ENCODE results near the gene CERS4. TPM values are rescaled to one million over a fixed set of nuclear protein-coding genes. Genes with fewer than 3 reads are reported as not detected.

Gene CERS4
- total and polyA plus RNA-seq, 2 experiments from 2014 or later: 82.6 to 86.0 TPM

- no peaks in the 10 kb centered on the region for H3K36me3 ChIP-seq (replicated peaks; ENCODE audit: insufficient read depth, low read depth)
- H3K79me2 ChIP-seq: no peaks in the 10 kb centered on the region
- H3K4me2 ChIP-seq: no peak overlapping the region
- no peak overlapping the region for H3K4me3 ChIP-seq
- H3K27ac ChIP-seq: no peak overlapping the region
- H4K20me1 ChIP-seq (ENCODE audit: insufficient read depth, poor library complexity, severe bottlenecking): no peaks in the 10 kb centered on the region
- no peak overlapping the region for H2AFZ ChIP-seq
- H3K9me2 ChIP-seq (replicated peaks; ENCODE audit: insufficient read depth): no peaks in the 10 kb centered on the region
- no peak for DNase-seq (ENCODE audit: low spot score)
- H3K4me1 ChIP-seq (ENCODE audit: insufficient read depth): no peaks in the 10 kb centered on the region
- H3K9me3 ChIP-seq (ENCODE audit: low read depth): no peaks in the 10 kb centered on the region
- H3K27me3 ChIP-seq: no peaks in the 10 kb centered on the region
- WGBS (ENCODE audit: low lambda C conversion rate, missing lambda C conversion rate): 95% methylated on average over 15 of the region's 15 CpGs
- TF ChIP-seq EZH2phosphoT487 (IDR thresholded peaks at IDR 0.05; ENCODE audit: low read depth, severe bottlenecking, unreplicated experiment) (no peak), EZH2 (IDR thresholded peaks at IDR 0.05; ENCODE audit: borderline replicate concordance) (no peak)
- TF ChIP-seq, protein P1, sequence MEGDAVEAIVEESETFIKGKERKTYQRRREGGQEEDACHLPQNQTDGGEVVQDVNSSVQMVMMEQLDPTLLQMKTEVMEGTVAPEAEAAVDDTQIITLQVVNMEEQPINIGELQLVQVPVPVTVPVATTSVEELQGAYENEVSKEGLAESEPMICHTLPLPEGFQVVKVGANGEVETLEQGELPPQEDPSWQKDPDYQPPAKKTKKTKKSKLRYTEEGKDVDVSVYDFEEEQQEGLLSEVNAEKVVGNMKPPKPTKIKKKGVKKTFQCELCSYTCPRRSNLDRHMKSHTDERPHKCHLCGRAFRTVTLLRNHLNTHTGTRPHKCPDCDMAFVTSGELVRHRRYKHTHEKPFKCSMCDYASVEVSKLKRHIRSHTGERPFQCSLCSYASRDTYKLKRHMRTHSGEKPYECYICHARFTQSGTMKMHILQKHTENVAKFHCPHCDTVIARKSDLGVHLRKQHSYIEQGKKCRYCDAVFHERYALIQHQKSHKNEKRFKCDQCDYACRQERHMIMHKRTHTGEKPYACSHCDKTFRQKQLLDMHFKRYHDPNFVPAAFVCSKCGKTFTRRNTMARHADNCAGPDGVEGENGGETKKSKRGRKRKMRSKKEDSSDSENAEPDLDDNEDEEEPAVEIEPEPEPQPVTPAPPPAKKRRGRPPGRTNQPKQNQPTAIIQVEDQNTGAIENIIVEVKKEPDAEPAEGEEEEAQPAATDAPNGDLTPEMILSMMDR (IDR thresholded peaks at IDR 0.05; ENCODE audit: poor library complexity): no peak
These were observed 47.3 kb downstream of the CERS4 start for GRCh38 chr19:8256276-8257051.

- no peak overlapping the region for H3K27ac ChIP-seq
- 95% methylated on average over 4 of the region's 5 CpGs for WGBS (ENCODE audit: low lambda C conversion rate, missing lambda C conversion rate)
- no peak overlapping the region for H3K4me3 ChIP-seq
- H3K4me2 ChIP-seq: no peak overlapping the region
- no peaks in the 10 kb centered on the region for H3K4me1 ChIP-seq (ENCODE audit: insufficient read depth)
- TF ChIP-seq, protein P1 (IDR thresholded peaks at IDR 0.05; ENCODE audit: poor library complexity): no peak
- no peak for TF ChIP-seq EZH2 (IDR thresholded peaks at IDR 0.05; ENCODE audit: borderline replicate concordance)
- no peak for TF ChIP-seq EZH2phosphoT487 (IDR thresholded peaks at IDR 0.05; ENCODE audit: low read depth, severe bottlenecking, unreplicated experiment)
- no peaks in the 10 kb centered on the region for H3K27me3 ChIP-seq
- no peaks in the 10 kb centered on the region for H3K9me2 ChIP-seq (replicated peaks; ENCODE audit: insufficient read depth)
- H3K36me3 ChIP-seq (replicated peaks; ENCODE audit: insufficient read depth, low read depth): no peaks in the 10 kb centered on the region
- no peaks in the 10 kb centered on the region for H3K79me2 ChIP-seq
- H3K9me3 ChIP-seq (ENCODE audit: low read depth): no peaks in the 10 kb centered on the region
- no peak overlapping the region for H2AFZ ChIP-seq
- DNase-seq (ENCODE audit: low spot score): peak; percentile 38
- H4K20me1 ChIP-seq (ENCODE audit: insufficient read depth, poor library complexity, severe bottlenecking): no peaks in the 10 kb centered on the region
These were observed 47.9 kb downstream of the CERS4 start for GRCh38 chr19:8257052-8257443.

DNA sequence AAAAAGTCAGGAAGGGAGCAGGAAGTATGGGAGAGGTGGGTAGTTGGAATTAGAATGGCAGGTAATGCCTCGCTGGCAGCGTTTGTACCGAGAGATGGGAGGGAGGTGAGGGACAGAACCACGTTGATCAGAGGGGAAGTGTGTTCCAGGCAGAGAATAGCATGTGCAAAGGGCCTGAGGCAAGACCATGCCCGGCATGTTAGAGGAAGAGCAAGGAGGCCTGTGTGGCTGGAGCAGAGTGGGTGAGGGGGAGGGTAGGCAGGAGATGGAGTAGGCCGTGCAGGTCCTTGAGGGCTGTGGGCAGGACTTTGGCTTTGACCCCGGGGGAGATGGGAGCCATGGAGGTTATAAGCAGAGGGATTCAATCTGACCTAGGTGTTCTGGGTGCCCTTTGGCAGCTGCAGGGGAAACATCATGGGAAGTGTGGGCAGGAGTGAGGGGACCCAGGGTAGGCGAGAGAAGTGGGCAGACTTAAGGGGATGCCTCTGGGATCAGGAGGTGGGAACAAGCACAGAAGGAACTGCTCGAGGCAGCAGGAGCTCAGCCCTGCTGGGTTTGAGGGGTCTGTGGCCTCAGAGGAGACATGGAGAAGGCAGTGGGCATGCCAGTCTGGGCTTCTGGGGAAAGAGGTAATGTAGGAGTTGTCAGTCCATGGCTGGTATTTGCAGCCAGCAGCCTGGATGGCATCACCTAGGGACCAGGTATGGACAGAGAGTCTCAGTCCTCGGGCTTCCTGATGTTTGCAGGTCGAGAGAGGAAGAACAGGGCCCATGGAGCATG, 50.2 kb downstream of the CERS4 start:
- H3K4me3 ChIP-seq: no peak overlapping the region
- no peaks in the 10 kb centered on the region for H3K27me3 ChIP-seq
- no peaks in the 10 kb centered on the region for H3K79me2 ChIP-seq
- H2AFZ ChIP-seq: no peak overlapping the region
- H4K20me1 ChIP-seq (ENCODE audit: insufficient read depth, poor library complexity, severe bottlenecking): no peaks in the 10 kb centered on the region
- H3K36me3 ChIP-seq (replicated peaks; ENCODE audit: insufficient read depth, low read depth): no peaks in the 10 kb centered on the region
- TF ChIP-seq, protein P1 (IDR thresholded peaks at IDR 0.05; ENCODE audit: poor library complexity): no peak
- TF ChIP-seq EZH2phosphoT487 (IDR thresholded peaks at IDR 0.05; ENCODE audit: low read depth, severe bottlenecking, unreplicated experiment) (no peak), EZH2 (IDR thresholded peaks at IDR 0.05; ENCODE audit: borderline replicate concordance) (no peak)
- H3K27ac ChIP-seq: no peak overlapping the region
- H3K4me1 ChIP-seq (ENCODE audit: insufficient read depth): no peaks in the 10 kb centered on the region
- no peak overlapping the region for H3K4me2 ChIP-seq
- no peaks in the 10 kb centered on the region for H3K9me3 ChIP-seq (ENCODE audit: low read depth)
- 86% methylated on average over 11 of the region's 11 CpGs for WGBS (ENCODE audit: low lambda C conversion rate, missing lambda C conversion rate)
- no peak for DNase-seq (ENCODE audit: low spot score)
- H3K9me2 ChIP-seq (replicated peaks; ENCODE audit: insufficient read depth): no peaks in the 10 kb centered on the region
